Measurements from ENCODE around the gene CHFR. TPM values are rescaled to one million over a fixed set of nuclear protein-coding genes. Genes with fewer than 3 reads are reported as not detected.
"Not testable (repeated sequence)": the region's sequence is repeated elsewhere in the genome, so short reads cannot be mapped to it uniquely, and the experiment has no call there.

The CHFR gene
- polyA plus RNA-seq, 4 donors, result 19.4 to 24.0 (median 21.2) TPM

DNA sequence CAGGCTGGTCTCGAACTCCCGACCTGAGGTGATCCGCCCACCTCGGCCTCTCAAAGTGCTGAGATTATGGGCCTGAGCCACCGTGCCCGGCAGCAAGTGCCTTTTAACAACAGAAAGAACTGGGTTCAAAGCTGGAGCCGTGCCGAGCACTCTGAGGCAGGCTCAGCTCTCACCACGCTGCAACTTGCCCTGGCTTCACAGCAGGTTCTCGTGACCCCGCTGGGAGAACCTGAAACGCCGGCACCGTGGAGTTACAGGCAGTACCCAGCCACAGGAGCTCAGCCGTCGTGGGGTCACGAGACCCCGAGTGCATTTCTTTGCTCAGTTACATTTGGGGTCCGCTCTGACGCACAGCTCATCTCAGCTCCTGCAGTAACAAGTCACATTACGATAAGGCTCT lies 73.2 kb downstream of the CHFR start:
- no peak for DNase-seq (ENCODE audit: low read depth in 4 of 4, low spot score in 3 of 4)

DNA sequence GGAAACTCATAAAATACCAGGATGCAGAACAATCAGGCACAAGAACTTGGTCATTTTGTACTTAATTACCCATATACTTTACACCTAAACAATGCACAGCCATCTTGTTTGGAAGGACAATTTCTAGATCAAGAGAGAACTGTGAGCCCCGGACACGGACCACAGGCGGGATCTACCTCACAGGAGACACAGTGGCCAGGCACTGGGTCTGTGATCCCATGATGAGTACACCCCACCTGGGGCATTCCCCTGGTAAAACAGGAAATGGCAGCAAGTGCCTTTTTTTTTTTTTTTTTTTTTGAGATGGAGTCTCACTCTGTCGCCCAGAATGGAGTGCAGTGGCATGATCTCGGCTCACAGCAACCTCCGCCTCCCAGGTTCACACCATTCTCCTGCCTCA lies 74.0 kb downstream of the CHFR start:
- no peak for DNase-seq (ENCODE audit: low read depth in 4 of 4, low spot score in 3 of 4)

GRCh38 chr12:132812631-132813305 lies 74.6 kb downstream of the CHFR start:
- no peak for DNase-seq (ENCODE audit: low read depth in 4 of 4, low spot score in 3 of 4)

DNA sequence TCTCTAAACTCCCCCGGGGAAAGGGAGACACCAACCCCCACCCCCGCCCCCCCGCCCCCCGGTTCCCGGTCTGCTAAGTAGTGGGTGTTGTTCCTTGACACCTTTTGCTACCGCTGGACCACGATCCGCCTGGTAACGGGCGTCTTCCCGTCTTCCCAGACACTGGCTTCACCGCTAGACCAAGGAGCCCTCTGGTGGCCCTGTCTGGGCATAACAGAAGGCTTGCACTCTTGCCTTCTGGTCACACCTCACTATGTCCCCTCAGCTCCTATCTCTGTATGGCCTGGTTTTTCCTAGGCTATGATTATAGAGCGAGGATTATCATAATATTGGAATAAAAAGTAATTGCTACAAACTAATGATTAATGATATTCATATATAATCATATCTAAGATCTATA lies 78.0 kb downstream of the CHFR start:
- DNase-seq (ENCODE audit: low read depth in 4 of 4, low spot score in 3 of 4), result not testable (repeated sequence)

- no peak for DNase-seq (ENCODE audit: low read depth in 4 of 4, low spot score in 3 of 4)
These were observed 79.9 kb downstream of the CHFR start for GRCh38 chr12:132807295-132808092.

DNA sequence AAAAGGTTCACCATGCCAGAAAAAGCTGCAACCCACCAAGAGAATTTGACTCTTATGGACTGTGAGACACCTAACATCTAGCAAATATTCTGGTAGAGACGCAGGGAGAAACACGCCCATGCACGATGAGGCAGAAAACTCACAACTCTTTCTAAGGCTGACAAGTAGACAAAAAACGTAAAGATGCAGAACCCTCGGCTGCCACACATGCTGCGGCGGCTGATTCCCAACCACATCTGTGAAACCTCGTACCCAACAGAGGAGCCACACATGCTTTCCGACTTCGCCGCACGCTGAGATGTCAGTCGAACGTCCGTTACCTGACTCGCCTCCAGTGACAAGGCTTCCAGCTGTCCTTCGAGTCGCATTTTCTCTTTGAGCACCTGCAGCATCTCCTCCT lies 80.5 kb downstream of the CHFR start:
- no peak for DNase-seq (ENCODE audit: low read depth in 4 of 4, low spot score in 3 of 4)

- DNase-seq (ENCODE audit: low read depth in 4 of 4, low spot score in 3 of 4), result no peak
These were observed 83.0 kb downstream of the CHFR start for GRCh38 chr12:132804426-132804861.

GRCh38 chr12:132803888-132804287 lies 83.5 kb downstream of the CHFR start:
- no peak for DNase-seq (ENCODE audit: low read depth in 4 of 4, low spot score in 3 of 4)

GRCh38 chr12:132803125-132803524 lies 84.3 kb downstream of the CHFR start:
- DNase-seq (ENCODE audit: low read depth in 4 of 4, low spot score in 3 of 4), result no peak

GRCh38 chr12:132801741-132802140 lies 85.7 kb downstream of the CHFR start:
- DNase-seq (ENCODE audit: low read depth in 4 of 4, low spot score in 3 of 4), result no peak

DNA sequence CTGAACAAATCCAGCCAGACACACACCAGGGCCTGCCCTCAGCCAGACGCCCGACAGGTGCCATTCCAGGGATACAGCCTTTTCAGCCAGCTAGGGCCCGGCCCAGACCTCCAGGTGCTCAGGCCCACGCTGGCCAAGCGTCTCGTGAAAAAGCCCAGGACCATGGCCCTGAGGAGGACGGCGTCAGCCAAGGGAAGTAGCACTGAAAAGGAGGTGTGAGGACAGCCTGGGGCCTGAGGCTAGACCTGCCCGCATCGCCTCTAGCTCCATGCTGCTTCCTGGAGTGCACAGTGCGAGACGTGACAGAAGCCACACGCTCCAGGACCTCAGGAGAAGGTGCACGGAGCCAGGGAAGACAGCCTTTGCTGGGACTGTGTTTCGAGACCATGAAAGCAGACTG lies 88.6 kb downstream of the CHFR start:
- DNase-seq (ENCODE audit: low read depth in 4 of 4, low spot score in 3 of 4), result no peak

DNA sequence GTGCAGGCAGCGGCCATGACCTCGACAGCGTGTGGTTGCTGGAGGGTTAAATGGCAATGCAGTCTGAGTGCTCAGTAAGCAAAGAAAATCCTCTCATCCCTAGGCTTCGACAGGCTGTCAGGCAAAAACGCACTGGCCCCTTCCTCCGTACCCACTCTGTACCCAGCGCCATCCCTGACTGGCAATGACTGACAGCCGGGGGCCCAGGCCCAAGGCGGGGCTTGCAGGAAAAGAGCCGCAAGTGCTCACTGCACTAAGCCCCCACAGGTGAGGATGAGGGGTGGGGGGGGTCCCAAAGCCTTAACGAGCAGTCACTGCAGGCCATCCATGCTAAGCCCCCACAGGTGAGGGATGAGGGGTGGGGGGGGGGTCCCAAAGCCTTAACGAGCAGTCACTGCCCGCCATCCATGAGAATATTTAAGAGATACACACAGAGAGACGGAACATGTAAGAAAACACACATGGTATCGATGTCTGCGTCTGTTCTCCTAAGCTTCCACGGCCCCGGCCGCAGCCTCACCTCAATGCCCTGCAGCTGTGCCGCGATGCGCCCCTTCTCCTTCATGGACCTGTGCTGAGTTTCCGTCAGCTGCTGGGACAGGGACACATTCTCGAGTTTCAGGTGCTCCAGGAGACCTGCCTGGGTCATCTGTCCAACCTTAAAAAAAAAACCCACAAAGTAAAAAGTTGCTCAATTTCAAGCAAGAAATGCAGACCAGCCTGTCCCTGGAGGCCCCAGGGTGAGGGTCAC lies 89.4 kb downstream of the CHFR start:
- no peak for DNase-seq (ENCODE audit: low read depth in 4 of 4, low spot score in 3 of 4)

DNA sequence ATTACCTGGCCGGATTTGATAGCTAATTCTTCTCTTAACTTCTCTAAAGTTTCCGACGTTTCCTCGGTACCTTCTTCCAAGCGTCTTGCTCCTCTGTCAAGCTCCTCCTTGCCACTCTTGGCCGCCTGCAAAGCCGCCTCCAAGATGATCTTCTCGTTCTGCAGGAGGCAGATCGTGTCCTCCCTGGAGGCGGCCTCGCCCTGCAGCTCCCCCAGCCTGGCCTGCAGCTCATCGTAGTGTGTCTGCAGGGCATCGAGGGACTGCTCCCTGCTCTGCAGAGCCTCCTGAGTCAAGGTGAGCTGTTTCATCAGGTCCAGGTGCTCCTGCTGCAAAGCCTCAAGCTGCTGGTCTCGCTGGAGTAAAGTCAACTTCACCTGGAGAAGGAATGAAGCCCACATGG lies 91.6 kb downstream of the CHFR start:
- no peak for DNase-seq (ENCODE audit: low read depth in 4 of 4, low spot score in 3 of 4)

DNA sequence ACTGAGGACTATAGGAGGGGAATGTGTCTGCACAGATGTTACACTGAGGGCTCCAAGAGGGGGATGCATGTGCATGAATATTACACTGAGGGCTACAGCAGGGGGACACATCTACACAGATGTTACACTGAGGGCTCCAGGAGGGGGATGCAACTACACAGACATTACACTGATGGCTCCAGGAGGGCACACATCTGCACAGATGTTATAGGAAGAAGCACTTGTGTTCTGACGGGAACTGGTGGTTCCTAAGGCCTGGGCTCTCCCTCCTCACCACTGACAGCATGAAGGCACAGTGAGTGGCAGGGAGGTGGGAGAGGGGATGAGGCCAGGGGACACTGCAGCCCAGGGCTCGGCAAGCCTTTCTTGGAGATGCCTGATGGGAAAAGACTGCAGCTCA lies 95.5 kb downstream of the CHFR start:
- not testable (repeated sequence) for DNase-seq (ENCODE audit: low read depth in 4 of 4, low spot score in 3 of 4)

DNA sequence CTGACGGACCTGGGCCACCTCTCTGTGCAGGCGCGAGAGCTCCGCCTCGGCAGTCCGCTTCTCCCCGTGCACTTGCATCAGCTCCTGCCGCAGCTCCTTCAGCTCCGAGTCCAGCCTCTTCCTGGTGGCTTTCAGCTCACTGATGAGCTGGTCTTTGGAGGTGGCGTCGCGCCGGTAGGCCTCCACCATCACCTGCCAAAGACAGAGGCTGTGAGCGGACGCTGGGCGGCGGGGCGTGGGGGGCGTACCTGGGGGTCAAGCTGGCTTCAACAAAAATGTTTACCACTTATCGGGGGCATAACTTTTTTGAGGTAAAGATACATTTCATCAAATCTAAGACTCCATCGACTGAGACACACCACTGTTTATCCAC lies 98.3 kb downstream of the CHFR start:
- no peak for DNase-seq (ENCODE audit: low read depth in 4 of 4, low spot score in 3 of 4)

- no peak for DNase-seq (ENCODE audit: low read depth in 4 of 4, low spot score in 3 of 4)
These were observed 98.9 kb downstream of the CHFR start for GRCh38 chr12:132788375-132789098.

DNA sequence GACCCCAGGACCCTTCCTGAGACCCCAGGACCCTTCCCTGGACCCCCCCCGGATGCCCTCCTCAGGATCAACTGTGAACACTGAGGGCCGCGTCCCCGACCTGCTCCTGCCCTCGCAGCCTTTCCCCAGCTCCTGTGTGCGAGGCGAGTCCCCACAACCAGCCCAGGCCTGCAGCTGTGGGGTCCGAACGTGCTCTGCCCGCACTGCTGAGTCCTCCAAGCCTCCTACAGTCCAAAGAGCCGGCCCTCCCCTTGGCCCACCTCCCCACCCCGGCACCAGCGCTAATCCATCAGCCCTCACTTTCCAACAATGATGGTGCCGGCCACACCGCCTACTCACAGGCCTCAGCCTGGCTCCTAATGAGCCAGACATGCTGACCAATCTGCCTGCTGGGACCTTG lies 99.5 kb downstream of the CHFR start:
- no peak for DNase-seq (ENCODE audit: low read depth in 4 of 4, low spot score in 3 of 4)

DNA sequence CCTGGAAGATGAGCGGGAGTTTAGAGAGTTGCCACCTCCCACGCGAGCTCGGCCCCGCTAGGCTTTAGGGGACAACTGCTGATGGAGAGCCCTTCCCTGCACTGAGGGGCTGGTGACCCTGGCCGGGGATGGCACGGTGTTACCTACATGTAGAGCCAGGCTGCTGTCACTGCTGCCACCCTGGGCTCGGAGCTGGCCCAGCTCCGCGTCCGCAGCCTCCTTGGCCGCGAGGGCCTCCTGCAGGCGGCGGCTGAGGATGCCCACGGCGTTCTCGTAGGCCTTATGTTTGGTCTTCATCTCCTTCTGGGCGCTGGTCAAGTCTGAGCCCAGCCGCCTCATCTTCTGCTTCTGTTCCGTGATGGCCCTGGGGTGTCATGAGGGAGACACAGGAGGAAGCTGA lies 101.2 kb downstream of the CHFR start:
- no peak for DNase-seq (ENCODE audit: low read depth in 4 of 4, low spot score in 3 of 4)

DNA sequence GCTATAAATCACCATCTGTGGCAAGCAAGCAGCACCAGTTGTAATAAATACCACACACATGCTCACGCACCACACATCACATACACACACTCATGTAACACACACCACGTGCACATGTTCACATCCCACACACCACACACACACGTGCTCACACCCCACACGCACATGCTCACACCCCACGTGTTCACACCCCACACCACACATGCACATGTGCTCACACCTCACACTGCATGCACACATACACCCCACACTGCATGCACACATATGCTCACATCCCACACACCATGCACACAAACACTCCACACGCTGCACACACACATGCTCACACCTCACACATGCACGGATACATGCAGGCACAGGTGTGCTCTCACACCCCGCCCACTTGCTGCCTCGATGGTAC lies 102.8 kb downstream of the CHFR start:
- no peak for DNase-seq (ENCODE audit: low read depth in 4 of 4, low spot score in 3 of 4)

DNA sequence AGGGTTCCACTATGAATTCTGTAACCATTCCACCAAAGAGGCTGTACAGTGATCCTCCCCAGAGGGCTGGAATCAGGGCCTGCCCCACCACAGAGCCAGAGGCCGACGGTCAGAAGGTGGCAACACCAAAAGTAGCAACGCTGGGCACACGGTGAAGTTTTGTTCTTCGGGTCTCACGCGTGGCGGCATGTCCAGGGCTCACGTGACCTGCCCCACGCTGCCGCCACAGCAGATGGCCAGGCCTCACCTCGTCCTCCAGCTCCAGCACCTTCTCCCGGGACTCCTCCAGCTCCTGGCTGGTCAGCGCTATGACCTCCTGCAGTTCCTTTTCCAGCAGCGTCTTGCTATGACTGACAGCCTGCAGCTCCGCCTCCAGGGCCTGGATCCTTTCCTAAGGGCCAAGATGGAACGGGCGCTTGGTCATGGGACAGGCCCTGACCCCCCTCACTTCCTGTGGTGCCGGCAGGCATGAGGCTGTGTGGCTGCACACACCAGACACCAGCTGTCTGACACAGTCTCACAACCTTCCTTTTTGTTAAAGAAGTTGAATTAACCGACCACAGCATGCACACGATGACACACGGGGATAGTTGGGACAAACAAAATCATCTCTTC lies 103.4 kb downstream of the CHFR start:
- DNase-seq (ENCODE audit: low read depth in 4 of 4, low spot score in 3 of 4), result no peak
